ENCODE data around the gene ACTL7A.

Gene ACTL7A

GRCh38 chr9:108830272-108830671 is 31.8 kb upstream of the ACTL7A start:
- no peak overlapping the region for H3K27ac ChIP-seq
- TF ChIP-seq, protein P1, sequence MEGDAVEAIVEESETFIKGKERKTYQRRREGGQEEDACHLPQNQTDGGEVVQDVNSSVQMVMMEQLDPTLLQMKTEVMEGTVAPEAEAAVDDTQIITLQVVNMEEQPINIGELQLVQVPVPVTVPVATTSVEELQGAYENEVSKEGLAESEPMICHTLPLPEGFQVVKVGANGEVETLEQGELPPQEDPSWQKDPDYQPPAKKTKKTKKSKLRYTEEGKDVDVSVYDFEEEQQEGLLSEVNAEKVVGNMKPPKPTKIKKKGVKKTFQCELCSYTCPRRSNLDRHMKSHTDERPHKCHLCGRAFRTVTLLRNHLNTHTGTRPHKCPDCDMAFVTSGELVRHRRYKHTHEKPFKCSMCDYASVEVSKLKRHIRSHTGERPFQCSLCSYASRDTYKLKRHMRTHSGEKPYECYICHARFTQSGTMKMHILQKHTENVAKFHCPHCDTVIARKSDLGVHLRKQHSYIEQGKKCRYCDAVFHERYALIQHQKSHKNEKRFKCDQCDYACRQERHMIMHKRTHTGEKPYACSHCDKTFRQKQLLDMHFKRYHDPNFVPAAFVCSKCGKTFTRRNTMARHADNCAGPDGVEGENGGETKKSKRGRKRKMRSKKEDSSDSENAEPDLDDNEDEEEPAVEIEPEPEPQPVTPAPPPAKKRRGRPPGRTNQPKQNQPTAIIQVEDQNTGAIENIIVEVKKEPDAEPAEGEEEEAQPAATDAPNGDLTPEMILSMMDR (IDR thresholded peaks at IDR 0.05), result no peak
- no peak for TF ChIP-seq ZFX (IDR thresholded peaks at IDR 0.05; ENCODE audit: borderline replicate concordance)

DNA sequence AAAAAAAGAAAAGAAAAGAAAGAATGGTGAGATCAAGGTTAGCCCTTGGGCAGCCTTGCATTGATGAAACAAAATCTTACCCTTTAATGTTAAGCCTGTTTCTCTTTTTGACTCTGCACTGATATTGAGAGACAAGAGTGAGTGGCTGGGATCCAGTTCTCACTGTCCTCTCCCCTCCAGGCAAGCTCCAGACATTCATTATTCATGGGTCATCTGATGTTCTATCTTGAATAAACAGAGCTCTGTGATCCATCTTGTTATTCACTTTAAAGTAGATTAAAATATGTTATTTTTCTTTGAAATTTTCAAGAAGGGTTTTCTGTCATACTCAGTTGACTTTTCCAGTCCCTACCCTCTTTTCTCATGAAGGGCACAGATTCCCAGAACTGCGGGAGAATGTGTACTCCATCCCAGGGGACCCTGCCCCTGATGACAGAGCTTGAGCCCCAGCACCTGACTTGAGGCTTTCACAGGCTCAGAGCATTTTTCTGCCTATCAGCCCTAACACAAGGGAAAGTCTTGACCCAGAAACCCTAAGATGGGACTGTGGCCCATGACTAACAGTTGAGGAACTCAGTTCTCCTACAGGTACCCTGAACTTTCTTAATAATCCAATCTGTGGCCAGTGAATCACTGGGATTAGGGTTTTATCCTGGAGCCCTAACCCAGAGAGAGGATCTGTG is 30.4 kb upstream of the ACTL7A start:
- H3K27ac ChIP-seq, result no peak overlapping the region
- TF ChIP-seq, protein P1 (IDR thresholded peaks at IDR 0.05), result no peak
- TF ChIP-seq ZFX (IDR thresholded peaks at IDR 0.05; ENCODE audit: borderline replicate concordance), result no peak

DNA sequence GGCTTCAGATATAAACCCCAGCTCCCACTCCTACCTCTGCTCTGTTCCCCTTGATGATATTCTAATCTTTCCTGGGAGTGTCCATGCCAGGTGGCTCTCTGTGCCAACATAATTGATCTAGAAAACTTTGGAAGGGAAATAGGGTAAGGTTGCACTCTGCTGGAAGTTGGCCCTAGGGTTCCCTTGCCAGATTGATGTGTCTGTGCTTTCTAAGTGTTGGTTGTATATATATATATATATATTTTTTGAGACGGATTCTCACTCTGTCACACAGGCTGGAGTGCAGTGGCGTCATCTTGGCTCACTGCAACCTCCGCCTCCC is 29.9 kb upstream of the ACTL7A start:
- TF ChIP-seq, protein P1 (IDR thresholded peaks at IDR 0.05), result no peak
- no peak for TF ChIP-seq ZFX (IDR thresholded peaks at IDR 0.05; ENCODE audit: borderline replicate concordance)
- no peak overlapping the region for H3K27ac ChIP-seq

- H3K27ac ChIP-seq, result no peak overlapping the region
- TF ChIP-seq, protein P1 (IDR thresholded peaks at IDR 0.05), result no peak
- no peak for TF ChIP-seq ZFX (IDR thresholded peaks at IDR 0.05; ENCODE audit: borderline replicate concordance)
Measured at GRCh38 chr9:108834959-108835665, 27.0 kb upstream of the ACTL7A start.

- no peak for TF ChIP-seq ZFX (IDR thresholded peaks at IDR 0.05; ENCODE audit: borderline replicate concordance)
- TF ChIP-seq, protein P1 (IDR thresholded peaks at IDR 0.05), result no peak
- no peak overlapping the region for H3K27ac ChIP-seq
Measured at GRCh38 chr9:108835831-108836230, 26.2 kb upstream of the ACTL7A start.

- no peak overlapping the region for H3K27ac ChIP-seq
- TF ChIP-seq ZFX (IDR thresholded peaks at IDR 0.05; ENCODE audit: borderline replicate concordance), result no peak
- TF ChIP-seq, protein P1 (IDR thresholded peaks at IDR 0.05), result no peak
Measured at GRCh38 chr9:108836319-108836718, 25.7 kb upstream of the ACTL7A start.

DNA sequence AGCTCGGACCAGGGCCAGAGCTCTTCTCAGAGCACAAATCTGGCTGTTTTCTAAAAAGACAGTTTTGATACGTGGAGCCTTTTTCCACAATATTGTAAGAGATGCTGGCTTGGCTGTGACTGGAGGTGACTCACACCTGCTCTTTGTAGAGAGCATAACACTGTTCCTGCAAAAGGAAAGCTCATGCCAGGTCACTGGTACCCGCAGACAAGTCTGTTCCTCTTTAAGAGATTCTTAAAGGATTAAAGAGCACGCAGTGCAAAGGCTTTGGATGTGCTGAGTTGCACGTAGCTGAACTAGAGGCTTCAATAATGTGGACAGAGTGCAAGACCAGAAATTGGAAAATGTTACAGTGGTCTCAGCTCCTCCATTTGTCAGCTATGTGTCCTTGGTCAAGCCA is 25.3 kb upstream of the ACTL7A start:
- TF ChIP-seq, protein P1 (IDR thresholded peaks at IDR 0.05), result no peak
- no peak for TF ChIP-seq ZFX (IDR thresholded peaks at IDR 0.05; ENCODE audit: borderline replicate concordance)
- no peak overlapping the region for H3K27ac ChIP-seq
